ENCODE data around the gene TREX2. TPM values are rescaled to one million over a fixed set of nuclear protein-coding genes. Genes with fewer than 3 reads are reported as not detected.

TREX2 gene
- total and polyA plus RNA-seq, 2 of the 8 experiments (the other 6 are each of a cell fraction or from before 2014, with no cell fraction given): 0.71 to 0.80 TPM

DNA sequence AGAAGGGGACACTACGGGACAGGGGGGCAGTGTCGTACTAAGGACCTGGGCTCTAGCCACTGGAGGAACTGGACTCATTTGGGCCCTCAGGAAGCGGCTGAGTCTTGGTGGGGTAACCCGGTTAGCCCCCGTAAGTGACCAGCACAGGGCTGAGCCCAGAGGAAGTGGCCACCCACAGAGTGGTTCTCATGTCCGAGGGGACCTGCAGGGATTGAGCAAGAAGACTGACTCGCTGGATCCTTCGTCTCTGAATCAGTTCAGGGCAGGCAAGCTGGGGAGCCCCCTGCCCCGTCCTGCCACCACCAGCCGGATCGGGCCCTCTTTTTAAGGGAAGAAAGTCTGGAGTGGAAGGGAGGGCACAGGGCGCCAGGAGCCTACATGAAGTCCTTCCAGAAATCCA, 48.2 kb upstream of the TREX2 start:
- no peak overlapping the region for H2BK15ac ChIP-seq (ENCODE audit: low read length)
- H2AK5ac ChIP-seq (ENCODE audit: low read depth, low read length): no peak overlapping the region
- TF ChIP-seq POU5F1 (IDR thresholded peaks at IDR 0.05; ENCODE audit: low read depth, low read length): no peak
- no peak for TF ChIP-seq RFX5 (IDR thresholded peaks at IDR 0.05; ENCODE audit: borderline replicate concordance, low read depth, low read length)
- TF ChIP-seq BCL11A (IDR thresholded peaks at IDR 0.05; ENCODE audit: low read depth in 2 of 2, low read length in 2 of 2): no peak
- H3K79me1 ChIP-seq (ENCODE audit: low read depth, low read length): no peaks in the 10 kb centered on the region
- H3K36me3 ChIP-seq (ENCODE audit: control insufficient read depth in 2 of 4, insufficient read depth in 4 of 4, low read length in 3 of 4): no peaks in the 10 kb centered on the region
- no peak overlapping the region for H3K18ac ChIP-seq (ENCODE audit: extremely low read depth, low read length)
- no peak overlapping the region for H2BK20ac ChIP-seq (ENCODE audit: low read length)
- no CpG with 5 or more reads among the region's 12 CpGs for WGBS, 2 experiments (ENCODE audit: extremely low coverage in 1 of 2, insufficient coverage in 1 of 2, insufficient read length in 1 of 2, insufficient replicate concordance in 2 of 2, low coverage in 1 of 2, low lambda C conversion rate in 2 of 2, missing lambda C conversion rate in 1 of 2)
- H3K27me3 ChIP-seq (replicated peaks in 1 of 4; ENCODE audit: control insufficient read depth in 3 of 4, extremely low read depth in 1 of 4, insufficient read depth in 3 of 4, low read length in 3 of 4): peaks cover 0 to 2% (median 0%) of the 10 kb centered on the region in 4 experiments; a peak in 5 of 7 replicates
- no peaks in the 10 kb centered on the region for H4K20me1 ChIP-seq (replicated peaks in 1 of 2; ENCODE audit: control insufficient read depth in 1 of 2, insufficient read depth in 2 of 2, low read length in 2 of 2)
- no peak overlapping the region; a peak in 1 of 8 replicates for H3K4me3 ChIP-seq (ENCODE audit: extremely low read depth in 1 of 4, insufficient read depth in 2 of 4, low read depth in 3 of 4, low read length in 4 of 4)
- H3K4me1 ChIP-seq (replicated peaks in 1 of 4; ENCODE audit: control insufficient read depth in 3 of 4, insufficient read depth in 4 of 4, low read length in 3 of 4): peaks cover 0 to 18% (median 5%) of the 10 kb centered on the region in 4 experiments; a peak in 3 of 7 replicates
- H3K4me2 ChIP-seq (ENCODE audit: insufficient read depth in 1 of 2, low read depth in 2 of 2, low read length in 2 of 2): peak overlapping the region in 1 of 2 experiments; percentile 54; a peak in 2 of 4 replicates
- H2BK120ac ChIP-seq (replicated peaks; ENCODE audit: low read depth, low read length): no peak overlapping the region
- H3K4ac ChIP-seq (replicated peaks; ENCODE audit: insufficient read length, low read depth, low read length): no peak overlapping the region
- no peak overlapping the region for H2AFZ ChIP-seq (ENCODE audit: low read length)
- DNase-seq (ENCODE audit: low read depth in 1 of 2, low spot score in 2 of 2) (no peak), FAIRE-seq (no peak)
- no peak overlapping the region for H2BK5ac ChIP-seq (ENCODE audit: low read depth, low read length)
- H4K91ac ChIP-seq (replicated peaks; ENCODE audit: insufficient read length, low read length): no peak overlapping the region
- no peak overlapping the region for H3K14ac ChIP-seq (ENCODE audit: insufficient read length)
- H3K9ac ChIP-seq (replicated peaks in 1 of 4; ENCODE audit: extremely low read depth in 1 of 4, low read depth in 3 of 4, low read length in 3 of 4): no peak overlapping the region
- H3K23ac ChIP-seq (ENCODE audit: insufficient read length): no peak overlapping the region
- no peak overlapping the region for H4K8ac ChIP-seq (ENCODE audit: extremely low read depth, insufficient read depth, low read length)
- ChIA-PET CTCF (ENCODE audit: partially characterized antibody) (interaction anchor here (1.1 to 7.5 kb wide), 5 partner anchors 13 to 33 kb away, joined by 3 to 50 read pairs (median 6); no protein-coding TSS in a partner anchor), POLR2A (ENCODE audit: partially characterized antibody) (interaction anchor here (0.5 to 2.0 kb wide), 3 partner anchors 9 to 160 kb away, joined by 3 to 4 read pairs (median 3); partner anchors contain the start of gene ZNF275)
- no peaks in the 10 kb centered on the region; the same call in 1 of the 2 replicates for H3K23me2 ChIP-seq (ENCODE audit: low read depth, low read length)
- no peak overlapping the region for H3K56ac ChIP-seq (replicated peaks; ENCODE audit: insufficient read length, low read depth, low read length)
- H3K9me3 ChIP-seq (ENCODE audit: insufficient read depth in 2 of 2, low read depth in 1 of 2, low read length in 1 of 2): no peaks in the 10 kb centered on the region
- no peak overlapping the region for H2BK12ac ChIP-seq (ENCODE audit: low read depth, low read length)
- H3K27ac ChIP-seq (ENCODE audit: low read depth, low read length): no peak overlapping the region
- H3K79me2 ChIP-seq (ENCODE audit: control insufficient read depth in 1 of 2, insufficient read depth in 2 of 2, low read length in 2 of 2): no peaks in the 10 kb centered on the region
- H4K5ac ChIP-seq (ENCODE audit: insufficient read length, low read depth, low read length): no peak overlapping the region

Data from H1 (cell line).